ENCODE results near the gene TDRD5. TPM values are rescaled to one million over a fixed set of nuclear protein-coding genes. Genes with fewer than 3 reads are reported as not detected.

TDRD5 gene
- total RNA-seq, 1 donor from 2014 or later: 0.12 TPM

DNA sequence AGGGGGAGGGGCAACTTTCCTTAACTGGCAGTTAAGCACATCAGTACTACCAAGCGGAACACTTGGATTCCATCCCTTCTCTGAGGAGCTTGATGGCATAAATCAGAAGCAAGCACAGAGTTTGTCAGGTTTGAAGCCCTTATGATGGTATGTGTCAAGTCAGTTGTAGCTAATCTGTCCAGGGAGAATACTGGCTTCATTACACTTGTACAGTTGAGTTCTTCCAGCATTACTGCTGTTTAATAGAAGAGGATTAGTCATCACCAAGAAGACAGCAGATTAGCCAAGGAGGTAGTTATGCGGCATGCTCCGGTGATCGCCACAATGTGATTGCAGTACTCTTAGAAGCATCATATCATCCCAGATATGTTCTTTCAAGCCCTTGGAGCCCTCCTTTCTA is 2.1 kb upstream of the TDRD5 start:
- Mint-ChIP-seq H3K27ac (no peak overlapping the region), H3K4me1 (ENCODE audit: low read depth) (no peaks in the 10 kb centered on the region), H3K36me3 (ENCODE audit: insufficient read depth) (no peaks in the 10 kb centered on the region), H3K4me3 (ENCODE audit: low read depth) (no peak overlapping the region), H3K27me3 (peaks cover 43% of the 10 kb centered on the region), H3K9me3 (ENCODE audit: low read depth) (no peaks in the 10 kb centered on the region)
- TF ChIP-seq, protein P1, sequence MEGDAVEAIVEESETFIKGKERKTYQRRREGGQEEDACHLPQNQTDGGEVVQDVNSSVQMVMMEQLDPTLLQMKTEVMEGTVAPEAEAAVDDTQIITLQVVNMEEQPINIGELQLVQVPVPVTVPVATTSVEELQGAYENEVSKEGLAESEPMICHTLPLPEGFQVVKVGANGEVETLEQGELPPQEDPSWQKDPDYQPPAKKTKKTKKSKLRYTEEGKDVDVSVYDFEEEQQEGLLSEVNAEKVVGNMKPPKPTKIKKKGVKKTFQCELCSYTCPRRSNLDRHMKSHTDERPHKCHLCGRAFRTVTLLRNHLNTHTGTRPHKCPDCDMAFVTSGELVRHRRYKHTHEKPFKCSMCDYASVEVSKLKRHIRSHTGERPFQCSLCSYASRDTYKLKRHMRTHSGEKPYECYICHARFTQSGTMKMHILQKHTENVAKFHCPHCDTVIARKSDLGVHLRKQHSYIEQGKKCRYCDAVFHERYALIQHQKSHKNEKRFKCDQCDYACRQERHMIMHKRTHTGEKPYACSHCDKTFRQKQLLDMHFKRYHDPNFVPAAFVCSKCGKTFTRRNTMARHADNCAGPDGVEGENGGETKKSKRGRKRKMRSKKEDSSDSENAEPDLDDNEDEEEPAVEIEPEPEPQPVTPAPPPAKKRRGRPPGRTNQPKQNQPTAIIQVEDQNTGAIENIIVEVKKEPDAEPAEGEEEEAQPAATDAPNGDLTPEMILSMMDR (IDR thresholded peaks at IDR 0.05; ENCODE audit: unreplicated experiment): no peak
- DNase-seq (ENCODE audit: low spot score, unreplicated experiment): no peak

DNA sequence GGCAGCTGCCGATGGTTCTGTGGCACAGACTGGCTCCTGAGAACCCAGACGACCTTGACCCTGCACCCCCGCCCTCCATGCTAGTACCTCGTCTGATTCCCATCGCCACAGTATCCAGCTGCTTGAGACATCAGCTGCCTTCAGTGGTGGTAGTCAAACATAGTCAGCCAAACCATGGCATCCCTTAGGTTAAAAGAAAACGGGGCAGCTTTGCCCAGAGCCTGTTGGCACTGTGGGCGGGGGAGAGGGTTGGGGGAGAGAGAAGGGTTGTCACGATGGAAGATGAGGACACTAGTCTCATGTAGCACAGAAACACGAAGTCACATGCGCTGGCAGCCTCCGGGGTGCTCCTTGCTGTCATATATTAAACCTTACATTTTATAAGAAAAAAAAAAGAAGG is 961 bp upstream of the TDRD5 start:
- H3K9me3 Mint-ChIP-seq (ENCODE audit: low read depth): no peaks in the 10 kb centered on the region
- no peaks in the 10 kb centered on the region for H3K36me3 Mint-ChIP-seq (ENCODE audit: insufficient read depth)
- no peak for DNase-seq (ENCODE audit: low spot score, unreplicated experiment)
- H3K27ac Mint-ChIP-seq: no peak overlapping the region
- peaks cover 40% of the 10 kb centered on the region for H3K27me3 Mint-ChIP-seq
- no peak overlapping the region for H3K4me3 Mint-ChIP-seq (ENCODE audit: low read depth)
- TF ChIP-seq, protein P1 (IDR thresholded peaks at IDR 0.05; ENCODE audit: unreplicated experiment): no peak
- H3K4me1 Mint-ChIP-seq (ENCODE audit: low read depth): no peaks in the 10 kb centered on the region

DNA sequence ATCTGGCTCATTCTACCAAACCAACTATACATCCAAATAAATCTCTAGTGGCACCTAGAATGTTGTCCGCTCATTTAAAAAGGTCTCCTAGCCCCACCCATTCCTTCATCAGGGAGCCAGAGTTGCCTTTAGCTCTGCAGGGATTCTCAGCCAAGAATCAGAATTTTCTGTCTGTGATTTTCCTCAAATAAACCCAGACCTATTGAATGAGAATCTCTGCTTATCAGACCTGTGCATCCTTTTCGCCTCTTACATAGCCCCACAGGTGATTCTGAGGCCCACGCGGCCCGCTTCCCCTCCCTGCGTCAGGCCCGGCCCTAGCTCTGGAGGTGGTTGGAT is 410 bp upstream of the TDRD5 start:
- TF ChIP-seq, protein P1 (IDR thresholded peaks at IDR 0.05; ENCODE audit: unreplicated experiment): no peak
- Mint-ChIP-seq H3K36me3 (ENCODE audit: insufficient read depth) (no peaks in the 10 kb centered on the region), H3K4me3 (ENCODE audit: low read depth) (no peak overlapping the region), H3K27me3 (peaks cover 36% of the 10 kb centered on the region), H3K4me1 (ENCODE audit: low read depth) (no peaks in the 10 kb centered on the region), H3K27ac (no peak overlapping the region), H3K9me3 (ENCODE audit: low read depth) (no peaks in the 10 kb centered on the region)
- no peak for DNase-seq (ENCODE audit: low spot score, unreplicated experiment)

DNA sequence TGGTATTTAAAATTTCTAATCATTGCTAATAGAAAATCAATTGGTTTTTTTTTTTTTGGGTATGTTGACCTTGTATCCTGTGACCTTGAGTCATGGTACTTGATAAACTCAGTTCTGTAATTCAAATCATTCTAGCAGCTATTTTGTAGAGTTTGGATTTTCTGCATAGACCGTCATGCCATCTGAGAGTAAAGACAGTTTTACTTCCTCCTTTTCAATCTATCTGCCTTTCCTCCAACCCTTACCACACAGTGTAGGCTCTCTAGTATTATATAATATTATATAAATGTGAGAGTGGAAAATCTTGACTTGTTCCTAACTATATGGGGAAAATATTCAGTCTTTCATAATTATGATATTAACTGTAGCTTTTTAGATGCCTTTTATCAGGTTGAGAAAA is 7.0 kb downstream of the TDRD5 start:
- H3K27me3 Mint-ChIP-seq: no peaks in the 10 kb centered on the region
- no peak overlapping the region for H3K27ac Mint-ChIP-seq
- no peak overlapping the region for H3K4me3 Mint-ChIP-seq (ENCODE audit: low read depth)

DNA sequence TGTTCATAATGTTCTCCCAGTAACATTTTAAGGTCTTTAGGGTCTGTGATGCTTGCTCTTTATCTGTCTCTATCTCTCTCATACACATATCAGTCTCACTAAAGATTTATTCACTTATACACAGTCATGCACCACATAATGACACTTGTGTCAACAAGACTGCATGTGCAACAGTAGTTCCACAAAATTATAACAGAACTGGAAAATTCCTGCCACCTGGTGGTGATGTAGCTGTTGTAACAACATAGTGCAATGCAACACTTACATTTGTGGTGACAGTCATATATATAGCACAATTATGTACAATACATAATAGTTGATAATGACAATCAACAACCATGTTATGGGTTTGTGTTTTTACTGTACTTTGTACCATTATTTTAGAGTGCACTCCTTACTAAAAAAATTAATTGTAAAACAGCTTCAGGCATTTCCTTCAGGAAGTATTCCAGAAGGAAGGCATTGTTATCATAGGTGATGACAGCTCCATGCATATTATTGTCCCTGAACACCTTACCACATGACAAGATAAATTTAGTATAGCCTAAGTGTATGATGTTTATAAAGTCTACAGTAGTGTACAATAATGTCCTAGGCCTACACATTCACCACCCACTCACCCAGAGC is 8.1 kb downstream of the TDRD5 start:
- no peaks in the 10 kb centered on the region for H3K27me3 Mint-ChIP-seq

More for the DNA sequence above, 7.0 kb downstream of the TDRD5 start:
- Mint-ChIP-seq H3K4me1 (ENCODE audit: low read depth) (no peaks in the 10 kb centered on the region), H3K36me3 (ENCODE audit: insufficient read depth) (peaks cover 3% of the 10 kb centered on the region), H3K9me3 (ENCODE audit: low read depth) (peaks cover 18% of the 10 kb centered on the region)
- no peak for DNase-seq (ENCODE audit: low spot score, unreplicated experiment)
- TF ChIP-seq, protein P1 (IDR thresholded peaks at IDR 0.05; ENCODE audit: unreplicated experiment): no peak

More for the DNA sequence above, 8.1 kb downstream of the TDRD5 start:
- Mint-ChIP-seq H3K4me3 (ENCODE audit: low read depth) (no peak overlapping the region), H3K4me1 (ENCODE audit: low read depth) (no peaks in the 10 kb centered on the region), H3K9me3 (ENCODE audit: low read depth) (peaks cover 23% of the 10 kb centered on the region), H3K36me3 (ENCODE audit: insufficient read depth) (peaks cover 4% of the 10 kb centered on the region), H3K27ac (no peak overlapping the region)
- no peak for DNase-seq (ENCODE audit: low spot score, unreplicated experiment)
- TF ChIP-seq, protein P1 (IDR thresholded peaks at IDR 0.05; ENCODE audit: unreplicated experiment): peak; percentile 65
